Uterus (tissue), 2 donors: ENCODE data around the gene SLC25A47.

Source experiments
- POLR2A ChIP-seq, 2 donors: fragments of 450-650 bp; IDR thresholded peaks; one replicate each; pipeline ENCODE4 v1.6.1; 2016; ENCODE audit warnings: antibody characterized with exemption in 2 of 2, mild to moderate bottlenecking in 1 of 2, moderate library complexity in 1 of 2
- TF ChIP-seq, protein P1 (sequence below), 4 experiments: fragments of 200-600 bp in 2 of 4; fragments of 450-650 bp in 2 of 4; sonication (generic) in 2 of 4; IDR thresholded peaks; one replicate each; pipeline ENCODE4 v1.5.1; 2016 to 2019; ENCODE audit warnings: antibody characterized with exemption in 4 of 4, mild to moderate bottlenecking in 2 of 4, moderate library complexity in 1 of 4

GRCh38 chr14:100350986-100351385 is 27.8 kb downstream of the SLC25A47 start:
- TF ChIP-seq, protein P1, sequence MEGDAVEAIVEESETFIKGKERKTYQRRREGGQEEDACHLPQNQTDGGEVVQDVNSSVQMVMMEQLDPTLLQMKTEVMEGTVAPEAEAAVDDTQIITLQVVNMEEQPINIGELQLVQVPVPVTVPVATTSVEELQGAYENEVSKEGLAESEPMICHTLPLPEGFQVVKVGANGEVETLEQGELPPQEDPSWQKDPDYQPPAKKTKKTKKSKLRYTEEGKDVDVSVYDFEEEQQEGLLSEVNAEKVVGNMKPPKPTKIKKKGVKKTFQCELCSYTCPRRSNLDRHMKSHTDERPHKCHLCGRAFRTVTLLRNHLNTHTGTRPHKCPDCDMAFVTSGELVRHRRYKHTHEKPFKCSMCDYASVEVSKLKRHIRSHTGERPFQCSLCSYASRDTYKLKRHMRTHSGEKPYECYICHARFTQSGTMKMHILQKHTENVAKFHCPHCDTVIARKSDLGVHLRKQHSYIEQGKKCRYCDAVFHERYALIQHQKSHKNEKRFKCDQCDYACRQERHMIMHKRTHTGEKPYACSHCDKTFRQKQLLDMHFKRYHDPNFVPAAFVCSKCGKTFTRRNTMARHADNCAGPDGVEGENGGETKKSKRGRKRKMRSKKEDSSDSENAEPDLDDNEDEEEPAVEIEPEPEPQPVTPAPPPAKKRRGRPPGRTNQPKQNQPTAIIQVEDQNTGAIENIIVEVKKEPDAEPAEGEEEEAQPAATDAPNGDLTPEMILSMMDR (IDR thresholded peaks at IDR 0.05), result no peak
- TF ChIP-seq POLR2A (IDR thresholded peaks at IDR 0.05), result no peak
